HG02588 (cell line): ENCODE data around the gene PSMD12.
A peak's percentile ranks its signal among the peaks of the same experiment; 100 is the strongest.
"Not testable (repeated sequence)": the region's sequence is repeated elsewhere in the genome, so short reads cannot be mapped to it uniquely, and the experiment has no call there.

Experiments
- ATAC-seq: cut with Tn5 transposase; IDR thresholded peaks from one replicate; pipeline ENCODE4 v1.9.1; 2021; ENCODE audit warnings: mild to moderate bottlenecking, moderate library complexity; ENCODE audit not compliant: unreplicated experiment

PSMD12 gene

DNA sequence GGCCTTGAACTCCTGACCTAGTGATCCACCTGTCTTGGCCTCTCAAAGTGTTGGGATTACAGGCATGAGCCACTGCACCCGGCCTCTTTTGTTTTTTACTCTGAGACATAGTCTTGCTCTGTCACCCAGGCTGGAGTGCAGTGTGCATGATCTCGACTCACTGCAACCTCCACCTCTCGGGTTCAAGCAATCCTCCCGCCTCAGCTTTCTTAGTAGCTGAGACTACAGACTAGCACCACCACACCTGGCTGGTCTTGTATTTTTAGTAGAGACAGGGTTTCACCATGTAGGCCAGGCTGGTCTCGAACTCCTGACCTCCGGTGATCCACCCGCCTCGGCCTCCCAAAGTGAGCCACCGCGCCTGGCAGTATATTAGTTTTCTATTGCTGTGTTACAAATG is 22.2 kb upstream of the PSMD12 start:
- ATAC-seq = not testable (repeated sequence)

DNA sequence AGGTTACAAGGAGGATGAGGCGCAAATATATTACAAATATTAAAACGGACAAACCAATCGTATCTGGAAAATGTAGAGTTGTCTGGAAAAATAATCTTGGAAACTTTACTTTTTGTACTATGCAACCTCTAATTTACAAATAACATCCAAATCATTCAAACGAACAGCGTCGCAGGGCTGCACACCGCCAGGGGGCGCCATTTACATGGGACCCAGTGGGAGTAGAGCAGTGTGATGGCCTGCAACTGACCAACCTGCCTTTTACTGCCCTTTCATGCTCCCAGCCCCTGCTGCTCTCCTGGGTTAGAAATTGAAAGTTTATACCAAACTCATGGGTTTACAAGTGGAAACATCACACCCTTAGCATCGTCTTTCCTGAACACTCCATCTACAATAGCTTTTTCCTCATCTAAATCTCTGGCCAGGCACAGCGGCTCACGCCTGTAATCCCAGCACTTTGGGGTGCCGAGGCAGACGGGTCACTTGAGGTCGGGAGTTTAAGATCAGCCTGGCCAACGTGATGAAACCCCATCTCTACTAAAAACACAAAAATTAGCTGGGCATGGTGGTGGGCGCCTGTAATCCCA is 20.7 kb upstream of the PSMD12 start:
- no peak for ATAC-seq

DNA sequence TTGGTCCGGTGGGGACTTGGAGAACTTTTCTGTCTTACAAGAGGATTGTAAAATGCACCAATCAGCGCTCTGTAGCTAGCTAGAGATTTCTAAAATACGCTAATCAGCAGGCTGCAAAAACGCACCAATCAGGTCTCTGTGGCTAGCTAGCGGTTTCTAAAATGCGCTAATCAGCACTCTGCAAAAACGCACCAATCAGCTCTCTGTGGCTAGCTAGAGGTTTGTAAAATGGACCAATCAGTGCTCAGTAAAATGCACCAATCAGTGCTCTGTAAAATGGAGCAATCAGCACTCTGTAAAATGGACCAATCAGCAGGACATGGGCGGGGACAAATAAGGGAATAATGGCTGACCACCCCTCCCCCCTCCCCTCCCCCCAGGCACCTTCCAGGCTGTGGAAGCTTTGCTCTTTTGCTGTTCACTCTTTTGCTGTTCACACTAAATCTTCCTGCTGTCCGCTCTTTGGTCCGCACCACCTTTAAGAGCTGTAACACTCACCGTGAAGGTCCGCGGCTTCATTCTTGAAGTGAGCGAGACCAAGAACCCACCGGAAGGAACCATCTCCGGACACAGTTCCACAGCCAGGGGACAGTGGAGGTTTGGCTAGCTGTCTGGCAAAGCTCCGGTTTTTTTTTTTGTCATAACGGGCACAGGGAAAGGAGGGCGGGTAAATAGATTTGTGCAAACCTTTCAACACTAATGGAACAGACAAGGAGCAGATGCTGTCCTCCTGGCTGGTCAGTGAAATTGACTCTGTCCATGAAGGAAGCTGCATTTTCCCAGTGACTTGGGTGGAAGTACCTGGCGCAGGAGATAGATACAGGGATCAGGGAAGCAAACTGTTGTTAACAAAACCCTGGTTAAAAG is 19.0 kb upstream of the PSMD12 start:
- ATAC-seq = no peak

DNA sequence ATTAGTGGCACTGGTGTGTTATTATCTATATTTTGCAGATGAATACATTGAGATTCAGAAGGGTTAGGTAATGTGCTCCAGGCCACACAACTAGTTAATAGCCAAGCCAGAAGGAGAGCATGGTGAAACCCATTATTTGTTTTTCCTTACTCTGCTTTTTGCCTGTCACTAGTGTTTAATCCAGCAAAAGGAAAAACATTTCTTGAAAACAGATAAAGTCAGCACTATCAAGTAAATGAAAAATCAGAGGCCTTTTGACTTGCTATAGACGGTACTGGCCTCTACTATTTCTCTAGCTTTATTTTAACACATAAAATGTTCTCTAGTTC is 15.5 kb upstream of the PSMD12 start:
- no peak for ATAC-seq

DNA sequence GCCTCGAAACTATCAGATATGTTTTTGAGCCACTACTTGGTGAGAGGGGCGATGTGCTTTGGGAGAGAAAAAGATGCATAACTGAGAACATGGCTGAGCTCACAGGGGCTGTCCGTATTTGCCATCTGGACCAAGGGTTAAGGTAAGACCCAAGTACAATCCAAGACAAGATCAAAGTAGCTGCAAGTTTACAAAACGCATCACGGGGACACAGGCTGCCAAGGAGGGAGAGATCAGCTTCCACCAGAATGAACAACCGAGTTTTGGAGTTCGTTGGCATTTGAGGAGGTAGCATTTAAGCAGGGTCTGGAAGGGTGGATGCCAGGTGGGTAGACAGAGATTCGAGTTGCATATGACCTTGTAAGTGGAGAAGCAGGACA is 12.9 kb upstream of the PSMD12 start:
- ATAC-seq = no peak

DNA sequence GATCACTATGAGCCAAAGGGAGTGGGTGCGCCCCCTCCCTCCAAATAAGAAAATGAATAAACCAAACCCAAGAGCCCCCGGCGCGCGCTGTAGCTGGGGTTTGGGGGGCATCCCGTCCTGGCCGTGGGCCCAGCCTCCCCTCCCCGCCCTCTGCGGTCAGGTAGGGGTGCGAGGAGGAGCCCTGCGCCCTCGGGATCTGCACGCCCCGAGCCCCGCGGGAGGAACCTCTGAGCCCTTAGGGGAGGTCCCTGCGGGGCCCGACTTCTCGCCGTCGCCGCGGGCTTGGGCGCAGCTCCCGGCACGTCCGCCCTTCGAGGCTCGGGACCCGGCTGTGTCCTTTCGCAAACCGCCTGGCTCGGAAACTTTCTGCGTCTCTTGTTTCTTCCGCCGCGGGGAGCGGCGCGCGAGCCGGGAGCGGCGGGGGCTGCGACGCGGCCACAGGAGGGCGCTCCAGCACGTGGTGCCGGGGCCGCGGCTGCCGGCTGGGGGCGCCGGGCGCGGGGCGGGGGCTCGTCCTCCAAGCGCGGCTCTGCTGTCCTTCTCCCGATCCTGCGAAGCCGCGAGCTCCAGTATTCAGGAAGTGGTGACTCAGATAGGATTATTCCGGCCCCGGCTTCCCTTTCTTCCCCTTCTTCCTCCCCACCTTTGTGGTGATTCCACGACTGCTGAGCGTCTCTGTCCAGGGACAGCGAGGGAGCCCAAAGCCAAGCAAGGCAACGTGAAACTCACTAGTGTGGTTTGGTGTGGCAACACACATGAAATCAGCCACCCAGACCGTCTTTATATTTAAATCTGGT is 12.3 kb upstream of the PSMD12 start:
- no peak for ATAC-seq

DNA sequence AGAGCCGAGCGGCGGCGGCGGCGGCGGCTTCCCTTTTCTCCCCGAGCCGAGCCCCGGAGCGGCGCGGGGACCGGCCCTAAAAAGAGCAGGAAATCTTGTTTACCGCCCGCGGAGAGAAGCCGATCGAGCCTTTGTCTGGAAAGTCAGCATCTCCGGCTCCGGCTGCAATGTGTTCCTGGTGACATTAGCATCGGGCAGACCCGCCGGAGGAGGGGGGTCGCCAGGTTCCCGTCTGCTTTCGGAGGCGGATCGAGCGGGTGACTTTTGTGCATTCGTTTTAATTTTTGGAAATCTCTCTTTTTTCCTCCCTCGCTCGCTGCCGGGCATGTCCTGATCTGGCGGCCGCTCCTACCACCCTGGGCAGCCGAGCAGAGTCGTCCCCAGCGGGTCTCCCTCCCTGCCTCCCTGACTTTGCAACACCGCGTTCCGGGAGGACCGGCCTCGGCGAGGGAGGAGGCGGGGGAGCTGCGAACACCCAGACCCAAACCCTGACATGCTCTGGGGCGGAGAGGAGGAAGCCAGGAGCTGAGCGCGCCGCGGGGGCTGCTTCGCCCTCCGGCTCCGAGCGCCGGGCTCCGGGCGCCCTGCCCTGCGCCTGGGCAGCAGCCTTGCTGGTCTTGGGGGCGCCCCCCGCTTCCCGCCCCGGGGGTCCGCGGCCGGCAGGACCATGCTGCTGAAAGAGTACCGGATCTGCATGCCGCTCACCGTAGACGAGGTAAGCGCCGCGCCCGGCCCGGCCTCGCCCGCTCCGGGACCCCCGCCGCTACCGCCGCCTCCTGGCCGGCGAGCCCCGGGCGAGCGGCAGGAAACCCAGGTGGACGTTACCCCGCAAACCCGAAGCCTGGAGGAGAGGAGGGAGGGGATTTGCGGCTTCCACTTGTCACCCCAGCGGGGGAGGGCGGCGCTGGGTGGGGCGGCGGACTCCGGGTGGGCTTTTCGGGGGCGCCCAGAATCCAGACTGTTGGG is 11.4 kb upstream of the PSMD12 start:
- peak; percentile 6 for ATAC-seq

DNA sequence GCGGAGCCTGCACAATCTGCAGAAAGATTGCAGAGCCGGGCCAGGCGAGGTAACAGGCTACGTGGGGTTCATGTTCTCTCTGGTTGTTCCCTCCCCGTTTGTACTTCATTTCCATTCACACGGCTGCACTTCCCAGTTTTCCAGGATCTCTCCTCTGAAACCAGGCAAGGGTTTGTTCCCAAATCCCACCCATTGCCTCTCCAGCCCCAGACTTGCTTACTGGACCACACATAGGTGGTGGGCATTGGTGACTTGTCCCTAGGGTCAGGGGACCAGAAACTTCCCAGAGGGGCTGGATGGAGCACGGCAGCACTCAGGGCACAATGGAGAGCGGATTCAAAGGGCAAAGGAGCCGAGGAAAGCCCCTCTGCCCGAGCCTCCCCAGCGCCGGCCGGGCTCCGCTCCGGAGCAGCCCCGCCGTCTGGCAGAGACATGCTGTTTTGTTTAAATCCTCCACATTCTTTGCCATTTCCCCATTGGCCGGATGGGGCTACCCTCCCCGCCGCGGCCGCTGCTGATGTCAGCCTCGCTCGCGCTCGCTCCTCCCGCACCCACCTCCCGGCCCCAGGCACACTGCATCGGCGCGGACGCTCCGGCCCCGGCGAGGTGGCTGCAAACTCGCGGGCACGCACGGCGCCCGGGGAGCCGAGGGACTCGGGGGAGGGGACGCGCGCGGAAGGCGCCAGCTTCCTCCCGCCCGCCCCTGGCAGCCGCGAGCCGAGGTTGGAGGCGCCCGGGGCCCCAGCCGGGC is 10.5 kb upstream of the PSMD12 start, which contains the start of gene PITPNC1:
Gene PITPNC1, plus strand, starts transcription at position 545 of the 751 bp plus-strand sequence.
- ATAC-seq = peak; percentile 66

DNA sequence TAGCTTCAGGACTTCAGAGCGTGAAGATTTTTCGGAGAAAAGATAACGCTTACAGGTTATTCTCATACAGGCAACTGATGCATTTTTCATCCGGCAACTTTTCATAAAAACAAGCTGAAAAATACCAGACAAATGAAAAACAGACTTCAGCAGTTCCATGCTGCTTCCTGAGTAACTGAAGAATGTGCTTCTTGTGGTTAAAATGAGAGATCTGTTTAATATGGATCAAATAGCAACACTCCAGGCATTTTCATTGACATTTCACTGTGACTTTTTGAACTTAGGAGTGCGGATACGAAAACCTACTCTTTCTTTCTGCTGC is 10.0 kb upstream of the PSMD12 start:
- ATAC-seq = no peak

DNA sequence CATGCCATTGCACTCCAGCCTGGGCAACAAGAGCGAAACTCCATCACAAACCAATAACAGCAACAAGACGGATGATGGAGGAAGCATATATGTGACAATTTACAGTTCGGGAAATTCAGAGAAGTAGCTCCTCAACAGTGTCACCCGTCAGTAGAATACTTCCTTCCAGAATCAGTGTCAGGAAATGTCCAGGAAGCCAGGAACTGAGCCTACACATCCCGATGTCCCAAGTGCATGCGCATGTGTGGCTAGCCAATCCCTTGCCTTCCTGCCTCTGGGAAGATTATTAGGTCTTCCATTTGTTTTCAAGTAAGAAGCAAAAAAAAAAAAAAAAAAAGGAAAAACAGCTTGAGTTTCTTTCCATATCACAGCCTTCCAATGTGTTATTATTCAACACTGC is 9.3 kb upstream of the PSMD12 start:
- no peak for ATAC-seq

DNA sequence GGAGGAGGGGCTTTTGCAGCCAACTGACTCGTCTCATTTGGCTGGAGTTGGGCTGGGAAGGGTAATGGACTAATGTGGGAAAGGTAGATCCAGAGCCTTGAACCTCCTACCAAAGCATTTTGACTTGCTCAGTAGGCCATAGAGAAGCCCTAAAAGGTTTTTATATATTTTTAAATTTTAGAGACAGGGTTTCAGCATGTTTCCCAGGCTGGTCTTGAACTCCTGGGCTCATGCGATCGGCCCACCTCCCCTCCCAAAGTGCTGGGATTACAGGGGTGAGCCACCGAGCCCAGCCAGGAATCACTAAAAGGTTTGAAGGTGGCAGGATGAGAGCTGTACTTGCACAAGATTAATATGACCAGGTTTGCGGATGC is 8.7 kb upstream of the PSMD12 start:
- no peak for ATAC-seq

DNA sequence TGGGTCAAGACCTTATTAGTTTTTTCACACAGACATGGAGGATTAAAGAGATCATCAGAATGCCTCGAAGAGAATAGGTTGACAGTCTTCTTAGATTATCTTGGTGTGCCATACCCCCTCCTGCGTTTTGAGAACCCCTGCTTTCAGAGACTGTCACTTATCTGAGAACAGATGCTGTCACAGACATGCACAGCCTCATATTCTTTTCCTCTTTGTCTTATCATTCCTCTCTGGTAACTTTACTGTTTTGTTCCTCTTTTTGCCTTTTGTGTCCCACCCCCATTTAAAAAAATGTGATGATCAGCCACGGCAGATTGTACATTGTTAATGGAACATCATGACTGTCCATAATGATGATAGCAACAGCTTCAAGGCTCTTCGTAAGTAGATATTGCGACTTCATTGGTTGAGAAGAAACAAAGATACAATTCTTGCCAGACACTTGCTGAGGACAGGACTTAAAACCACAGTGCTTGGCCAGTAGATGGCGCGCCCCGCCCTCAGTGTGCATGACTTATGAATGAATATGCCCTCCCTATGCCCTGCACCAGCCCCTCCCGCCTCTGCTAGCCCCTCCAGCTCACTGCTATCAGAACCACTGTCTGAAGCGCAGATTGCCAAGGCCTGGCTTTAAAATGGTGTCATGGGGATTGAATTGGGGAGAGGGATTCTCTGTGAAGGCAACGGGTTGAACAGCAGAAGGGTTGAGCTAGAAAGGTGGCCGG is 8.1 kb upstream of the PSMD12 start:
- peak; percentile 34 for ATAC-seq

DNA sequence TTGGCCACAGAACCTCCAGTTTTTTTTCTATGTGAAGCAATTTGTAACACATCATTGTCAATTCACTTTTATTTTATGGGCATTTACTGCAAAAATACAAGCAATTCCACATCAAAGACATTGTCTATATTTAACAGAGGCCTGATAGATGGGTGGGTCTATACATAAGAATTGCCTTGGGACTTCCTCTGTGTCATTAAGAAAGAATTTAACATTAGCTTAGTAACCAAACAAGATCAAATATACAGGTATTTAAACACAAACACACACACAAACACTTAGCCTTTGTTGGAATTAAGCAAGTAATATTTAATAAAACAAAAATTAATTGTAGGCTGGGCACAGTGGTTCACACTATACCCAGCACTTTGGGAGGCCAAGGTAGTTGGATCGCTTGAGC is 6.4 kb upstream of the PSMD12 start:
- no peak for ATAC-seq

DNA sequence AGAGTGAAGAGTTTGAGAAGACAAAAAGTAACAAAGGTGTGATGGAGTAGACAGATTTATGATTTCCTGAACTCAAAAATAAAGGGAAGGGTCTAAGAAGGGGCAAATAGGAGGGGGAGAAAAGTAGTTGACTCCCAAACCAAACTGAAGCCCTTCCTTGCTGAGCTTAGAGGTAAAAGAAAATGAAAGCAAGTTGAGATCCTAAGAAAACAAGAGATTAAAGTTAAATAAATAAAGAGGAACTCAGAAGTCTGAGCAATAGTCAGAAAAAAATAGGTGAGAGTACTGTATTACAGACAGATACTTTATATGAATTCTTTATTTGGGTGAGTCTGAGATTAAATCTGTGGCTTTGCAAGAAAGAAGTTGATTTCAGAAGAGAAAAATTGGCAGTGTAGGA is 3.3 kb upstream of the PSMD12 start:
- ATAC-seq = no peak

DNA sequence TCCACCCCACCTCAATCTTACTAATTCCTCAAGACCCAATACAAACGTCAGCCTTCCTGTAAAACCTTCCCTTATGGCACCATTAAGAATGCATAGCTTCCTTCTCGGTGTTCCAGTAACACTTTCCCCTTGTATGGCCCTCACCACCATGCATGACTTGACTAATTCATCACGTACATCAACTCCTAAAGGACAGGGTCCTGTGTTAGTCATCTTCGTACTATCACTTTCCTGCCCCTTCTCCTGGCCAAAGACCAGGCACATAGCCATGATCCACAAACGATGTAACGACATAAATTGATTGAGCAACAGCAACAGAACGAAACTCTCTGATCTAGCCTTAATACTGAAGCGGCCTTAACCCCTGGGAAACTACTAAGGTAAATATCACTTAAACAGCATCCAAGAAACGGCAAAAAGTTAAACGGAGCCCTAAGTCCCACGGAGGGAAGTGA is 612 bp downstream of the PSMD12 start:
- peak; percentile 12 for ATAC-seq

DNA sequence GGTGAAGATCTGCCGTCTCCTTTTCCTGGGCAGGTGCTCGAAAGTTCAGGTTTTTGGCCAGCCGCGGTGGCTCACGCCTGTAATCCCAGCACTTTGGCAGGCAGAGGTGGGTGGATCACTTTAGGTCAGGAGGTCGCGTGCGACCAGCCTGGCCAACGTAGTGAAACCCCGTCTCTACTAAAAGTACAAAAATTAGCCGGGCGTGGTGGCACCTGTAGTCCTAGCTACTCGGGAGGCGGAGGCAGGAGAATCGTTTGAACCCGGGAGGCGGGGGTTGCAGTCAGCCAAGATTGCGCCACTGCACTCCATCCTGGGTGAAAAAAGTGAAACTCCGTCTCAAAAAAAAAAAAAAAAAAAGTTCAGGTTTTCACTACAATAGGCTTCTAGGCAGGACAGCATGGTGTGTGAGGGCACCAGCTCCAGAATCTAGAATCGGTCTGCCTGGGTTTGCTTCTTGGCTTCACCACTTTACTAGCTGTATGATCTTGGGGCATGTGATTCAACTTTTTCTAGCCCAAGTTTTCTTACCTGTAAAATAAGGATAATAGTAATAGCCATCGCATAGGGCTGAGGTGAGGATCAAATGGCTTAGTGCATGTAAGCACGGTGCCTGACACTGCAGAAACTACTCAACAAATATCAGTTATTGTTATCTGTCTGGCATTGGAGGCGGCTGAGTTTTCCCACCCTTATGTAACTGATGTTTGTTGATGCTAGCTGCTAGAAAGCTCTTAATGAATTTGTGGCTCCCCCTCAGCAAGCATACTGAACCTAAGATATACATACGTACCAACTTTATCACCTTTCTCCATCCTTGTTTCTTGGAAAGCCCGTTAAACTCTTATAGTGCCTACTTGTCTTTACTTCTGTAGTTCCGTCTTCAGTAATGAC is 1.3 kb downstream of the PSMD12 start:
- no peak for ATAC-seq

DNA sequence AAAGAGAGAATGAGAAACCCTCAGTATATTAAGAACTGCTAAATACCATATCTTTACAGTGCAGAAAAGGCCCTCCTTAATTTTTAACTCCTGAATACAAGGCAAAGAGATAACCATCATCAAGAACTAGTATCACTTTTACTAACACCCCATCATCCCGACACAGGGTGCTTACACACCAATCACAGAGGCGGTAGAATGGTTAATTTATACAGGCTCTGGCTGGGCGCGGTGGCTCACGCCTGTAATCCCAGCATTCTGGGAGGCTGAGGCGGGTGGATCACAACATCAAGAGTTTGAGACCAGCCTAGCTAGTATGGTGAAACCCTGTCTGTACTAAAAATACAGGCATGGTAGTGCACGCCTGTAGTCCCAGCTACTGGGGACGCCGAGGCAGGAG is 4.2 kb downstream of the PSMD12 start:
- ATAC-seq = no peak

DNA sequence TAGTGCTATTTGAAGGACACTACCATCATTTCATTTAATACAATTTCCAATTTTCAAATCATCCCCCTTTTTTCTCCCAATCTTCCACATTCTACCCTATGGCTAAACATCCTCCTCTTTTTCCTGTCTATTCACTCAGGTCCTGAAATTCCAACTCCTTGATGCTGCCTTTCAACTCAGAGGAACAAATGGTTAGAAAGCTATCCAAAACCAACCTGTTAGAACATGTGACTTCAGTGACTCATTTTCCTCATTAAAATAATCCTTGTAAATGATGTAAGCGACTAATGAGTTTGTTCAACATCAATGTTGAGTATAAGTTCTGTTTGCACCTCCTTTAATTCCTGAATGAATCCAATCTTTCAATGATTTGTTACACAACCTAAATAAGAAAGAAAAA is 5.5 kb downstream of the PSMD12 start:
- no peak for ATAC-seq
